MCF 10A (cell line): ENCODE data around the gene LRMDA. TPM values are rescaled to one million over a fixed set of nuclear protein-coding genes. Genes with fewer than 3 reads are reported as not detected.

Experiments used
- BruUV-seq: library from RNA; stranded (reverse); fragments of 400-500 nt; replicated peaks from 2 replicates; lab custom pipeline; 2021; lab: Mats Ljungman, UMichigan
- CTCF ChIA-PET: fragments of 300-600 bp; sonication (Branson Sonifier 250); formaldehyde crosslinking; extraction: SDS; loops from one replicate; lab custom pipeline; 2021; ENCODE audit warnings: antibody characterized with exemption, inconsistent platforms; lab: Yijun Ruan, JAX
- POLR2A ChIA-PET: fragments of 300-600, 350-650 bp; sonication (Branson Sonifier 250); formaldehyde crosslinking; extraction: SDS; loops from one replicate; lab custom pipeline; 2020; ENCODE audit warnings: antibody characterized with exemption, inconsistent platforms; lab: Yijun Ruan, JAX
- DNase-seq: peaks from one replicate; pipeline ENCODE4 v3.0.0-alpha.2; 2018; ENCODE audit not compliant: unreplicated experiment
- H3K27ac Mint-ChIP-seq: one replicate; pipeline ENCODE4 v1.8.0; 2022; ENCODE audit warnings: mild to moderate bottlenecking, low read depth, mixed read lengths; ENCODE audit not compliant: unreplicated experiment
- H3K27me3 Mint-ChIP-seq: one replicate; pipeline ENCODE4 v1.8.0; 2022; ENCODE audit warnings: mixed read lengths; ENCODE audit not compliant: insufficient read depth, unreplicated experiment
- H3K36me3 Mint-ChIP-seq: one replicate; pipeline ENCODE4 v1.8.0; 2022; ENCODE audit warnings: mild to moderate bottlenecking, moderate library complexity, mixed read lengths; ENCODE audit not compliant: insufficient read depth, unreplicated experiment
- H3K4me1 Mint-ChIP-seq: one replicate; pipeline ENCODE4 v1.8.0; 2022; ENCODE audit warnings: mixed read lengths; ENCODE audit not compliant: insufficient read depth, unreplicated experiment
- H3K4me3 Mint-ChIP-seq: one replicate; pipeline ENCODE4 v1.8.0; 2022; ENCODE audit warnings: mild to moderate bottlenecking, moderate library complexity, mixed read lengths; ENCODE audit not compliant: unreplicated experiment
- H3K9me3 Mint-ChIP-seq: one replicate; pipeline ENCODE4 v1.8.0; 2022; ENCODE audit warnings: mixed read lengths; ENCODE audit not compliant: unreplicated experiment
- CTCF ChIP-seq: fragments of 200-600 bp; IDR thresholded peaks from one replicate; pipeline ENCODE4 v1.8.0; 2022; ENCODE audit warnings: antibody characterized with exemption, mild to moderate bottlenecking; ENCODE audit not compliant: unreplicated experiment
- intact Hi-C: fragments of 100-400 bp; cut with micrococcal nuclease; formaldehyde crosslinking; loops from 2 replicates; pipeline ENCODE4 v1.14.1; 2022
- total RNA-seq: library from RNA; stranded (reverse); gene quantifications from 2 replicates; pipeline ENCODE4 v1.2.3, GENCODE V29; 2022

LRMDA gene
- total RNA-seq, 1 experiment from 2014 or later = not detected

- H3K27me3 Mint-ChIP-seq = no peaks in the 10 kb centered on the region
- CTCF ChIA-PET = interaction anchor here (0.6 to 1.1 kb wide), 2 partner anchors 24 to 188 kb away, joined by 3 read pairs; no protein-coding TSS in a partner anchor
- POLR2A ChIA-PET = interaction anchor here (0.7 to 1.9 kb wide), 3 partner anchors 15 to 127 kb away, joined by 3 to 14 read pairs (median 4); partner anchors contain the start of gene ZNF503
- BruUV-seq = no TSS peak
- no peak overlapping the region for H3K27ac Mint-ChIP-seq
- TF ChIP-seq CTCF = no peak
- no peaks in the 10 kb centered on the region for H3K9me3 Mint-ChIP-seq
- H3K4me3 Mint-ChIP-seq = no peak overlapping the region
- intact Hi-C loops = no loop called here
- peaks cover 16% of the 10 kb centered on the region for H3K4me1 Mint-ChIP-seq
- no peak for DNase-seq
- no peaks in the 10 kb centered on the region for H3K36me3 Mint-ChIP-seq
These were observed 6.9 kb upstream of the LRMDA start for GRCh38 chr10:75424571-75424970.

- no peak overlapping the region for H3K4me3 Mint-ChIP-seq
- H3K27me3 Mint-ChIP-seq = no peaks in the 10 kb centered on the region
- no peak overlapping the region for H3K27ac Mint-ChIP-seq
- no peaks in the 10 kb centered on the region for H3K36me3 Mint-ChIP-seq
- no peaks in the 10 kb centered on the region for H3K9me3 Mint-ChIP-seq
- intact Hi-C loops = no loop called here
- CTCF ChIA-PET = interaction anchor here (0.6 to 1.1 kb wide), 8 partner anchors 20 to 493 kb away, joined by 3 read pairs; no protein-coding TSS in a partner anchor
- POLR2A ChIA-PET = interaction anchor here (0.9 to 1.9 kb wide), 3 partner anchors 13 to 24 kb away, joined by 3 to 14 read pairs (median 3); partner anchors contain the start of gene ZNF503
- BruUV-seq = no TSS peak
- no peak for TF ChIP-seq CTCF
- peak; percentile 13 for DNase-seq
- peaks cover 25% of the 10 kb centered on the region for H3K4me1 Mint-ChIP-seq
These were observed 5.9 kb upstream of the LRMDA start for GRCh38 chr10:75425291-75426079.

- CTCF ChIA-PET = interaction anchor here (1.3 kb wide), 1 partner anchor 70 kb away, joined by 3 read pairs; no protein-coding TSS in a partner anchor
- peaks cover 27% of the 10 kb centered on the region for H3K4me1 Mint-ChIP-seq
- no peak overlapping the region for H3K27ac Mint-ChIP-seq
- no peaks in the 10 kb centered on the region for H3K27me3 Mint-ChIP-seq
- no peaks in the 10 kb centered on the region for H3K36me3 Mint-ChIP-seq
- TF ChIP-seq CTCF = no peak
- H3K4me3 Mint-ChIP-seq = no peak overlapping the region
- BruUV-seq = no TSS peak
- no peaks in the 10 kb centered on the region for H3K9me3 Mint-ChIP-seq
- intact Hi-C loops = no loop called here
- POLR2A ChIA-PET = interaction anchor here (0.6 to 4.3 kb wide), 2 partner anchors 42 to 96 kb away, joined by 3 to 19 read pairs; no protein-coding TSS in a partner anchor
- DNase-seq = no peak
These were observed 4.5 kb upstream of the LRMDA start for GRCh38 chr10:75426880-75427279.

- Mint-ChIP-seq H3K9me3 (no peaks in the 10 kb centered on the region), H3K27ac (peak overlapping the region; percentile 83), H3K4me1 (peaks cover 27% of the 10 kb centered on the region), H3K4me3 (no peak overlapping the region), H3K27me3 (no peaks in the 10 kb centered on the region), H3K36me3 (no peaks in the 10 kb centered on the region)
- POLR2A ChIA-PET = interaction anchor here (0.6 to 4.5 kb wide), 7 partner anchors 11 to 223 kb away, joined by 3 to 54 read pairs (median 10); partner anchors contain the start of gene ZNF503
- BruUV-seq = no TSS peak
- CTCF ChIA-PET = interaction anchor here (0.5 to 1.2 kb wide), 5 partner anchors 24 to 460 kb away, joined by 3 to 5 read pairs (median 3); partner anchors contain the start of gene ZNF503
- no peak for DNase-seq
- TF ChIP-seq CTCF = no peak
- intact Hi-C loops = no loop called here
These were observed 3.5 kb upstream of the LRMDA start for GRCh38 chr10:75427951-75428350.
